HG02981 (cell line): Measurements from ENCODE around the gene EFCC1.
"Not testable (repeated sequence)": the region's sequence is repeated elsewhere in the genome, so short reads cannot be mapped to it uniquely, and the experiment has no call there.

Experiments used
- ATAC-seq: cut with Tn5 transposase; IDR thresholded peaks from one replicate; pipeline ENCODE4 v1.9.1; 2021; ENCODE audit warnings: mild to moderate bottlenecking, moderate library complexity; ENCODE audit not compliant: unreplicated experiment

Gene EFCC1

DNA sequence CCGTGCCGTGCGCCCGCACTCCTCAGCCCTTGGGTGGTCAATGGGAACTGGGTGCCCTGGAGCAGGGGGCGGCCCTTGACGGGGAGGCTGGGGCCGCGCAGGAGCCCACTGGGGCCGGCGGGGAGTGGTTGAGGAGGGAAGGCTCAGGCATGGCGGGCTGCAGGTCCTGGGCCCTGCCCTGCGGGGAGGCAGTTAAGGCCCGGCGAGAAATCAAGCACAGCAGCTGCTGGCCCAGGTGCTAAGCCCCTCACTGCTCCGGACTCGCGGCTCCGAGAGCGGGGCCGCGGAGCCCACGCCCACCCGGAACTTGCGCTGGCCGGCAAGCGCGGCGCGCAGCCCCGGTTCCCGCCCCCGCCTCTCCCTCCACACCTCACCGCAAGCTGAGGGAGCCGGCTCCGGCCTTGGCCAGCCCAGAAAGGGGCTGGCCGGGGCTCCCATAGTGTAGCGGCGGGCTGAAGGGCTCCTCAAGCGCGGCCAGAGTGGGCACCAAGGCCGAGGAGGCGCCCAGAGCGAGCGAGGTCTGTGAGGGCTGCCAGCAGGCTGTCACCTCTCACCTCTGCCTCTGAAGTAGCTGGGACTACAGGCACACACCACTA is 67.3 kb downstream of the EFCC1 start:
- no peak for ATAC-seq

DNA sequence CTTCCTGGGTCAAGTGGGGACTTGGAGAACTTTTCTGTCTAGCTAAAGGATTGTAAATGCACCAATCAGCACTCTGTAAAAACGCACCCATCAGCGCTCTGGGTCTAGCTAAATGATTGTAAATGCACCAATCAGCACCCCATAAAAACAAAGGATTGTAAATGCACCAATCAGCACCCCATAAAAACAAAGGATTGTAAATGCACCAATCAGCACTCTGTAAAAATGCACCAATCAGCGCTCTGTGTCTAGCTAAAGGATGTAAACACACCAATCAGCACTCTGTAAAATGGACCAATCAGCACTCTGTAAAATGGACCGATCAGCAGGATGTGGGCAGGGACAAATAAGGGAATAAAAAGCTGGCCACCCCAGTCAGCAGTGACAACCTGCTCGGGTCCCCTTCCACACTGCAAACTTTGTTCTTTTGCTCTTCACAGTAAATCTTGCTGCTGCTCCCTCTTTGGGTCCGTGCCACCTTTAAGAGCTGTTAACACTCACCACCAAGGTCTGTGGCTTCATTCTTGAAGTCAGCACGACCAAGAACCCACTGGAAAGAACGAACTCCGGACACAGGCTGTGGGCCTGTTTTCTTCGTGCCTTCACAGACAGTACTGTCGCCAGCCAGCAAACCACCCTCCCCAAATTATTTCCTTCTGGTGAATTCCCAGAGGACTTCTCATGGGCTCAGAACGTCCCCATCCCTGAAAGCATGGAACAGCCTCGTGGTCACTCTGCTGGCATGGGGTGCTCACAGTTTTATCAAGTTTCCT is 68.4 kb downstream of the EFCC1 start:
- not testable (repeated sequence) for ATAC-seq

DNA sequence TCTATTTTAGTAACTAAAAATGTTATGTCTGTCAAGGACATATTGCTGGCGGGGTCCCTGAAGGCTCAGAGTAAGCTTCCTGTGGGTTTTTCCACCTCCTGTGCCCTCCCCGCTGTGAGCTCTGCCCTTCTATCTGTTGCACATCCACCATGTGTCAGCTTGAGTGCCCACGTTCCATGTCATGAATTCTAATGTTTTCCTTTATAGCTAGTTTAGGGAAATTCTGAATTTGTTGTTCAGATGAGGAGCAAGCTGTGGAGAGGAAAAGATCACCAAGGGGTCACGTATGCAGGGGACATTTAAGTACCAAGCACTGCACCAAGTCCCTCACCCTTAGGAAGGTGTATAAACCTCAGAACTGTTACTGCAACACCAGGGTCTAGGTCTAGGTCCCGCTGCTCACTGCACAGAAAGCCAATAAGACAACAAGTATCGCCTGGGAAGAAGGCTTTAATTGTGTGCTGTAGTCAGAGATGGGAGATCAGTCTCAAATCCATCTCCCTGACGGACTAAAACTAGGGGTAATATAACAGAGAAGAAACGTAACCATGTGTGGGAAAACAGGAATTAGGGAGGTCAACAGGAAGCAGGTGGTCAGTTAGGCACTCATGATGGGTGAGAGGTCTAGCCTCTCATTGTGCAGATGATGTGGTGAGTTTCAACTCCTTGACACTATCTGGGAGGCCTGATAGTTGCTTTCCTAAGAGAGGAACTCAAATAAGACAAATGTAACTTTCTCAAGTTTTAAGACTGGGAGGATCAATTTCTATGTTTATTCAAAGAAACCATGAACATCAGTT is 69.2 kb downstream of the EFCC1 start:
- no peak for ATAC-seq

DNA sequence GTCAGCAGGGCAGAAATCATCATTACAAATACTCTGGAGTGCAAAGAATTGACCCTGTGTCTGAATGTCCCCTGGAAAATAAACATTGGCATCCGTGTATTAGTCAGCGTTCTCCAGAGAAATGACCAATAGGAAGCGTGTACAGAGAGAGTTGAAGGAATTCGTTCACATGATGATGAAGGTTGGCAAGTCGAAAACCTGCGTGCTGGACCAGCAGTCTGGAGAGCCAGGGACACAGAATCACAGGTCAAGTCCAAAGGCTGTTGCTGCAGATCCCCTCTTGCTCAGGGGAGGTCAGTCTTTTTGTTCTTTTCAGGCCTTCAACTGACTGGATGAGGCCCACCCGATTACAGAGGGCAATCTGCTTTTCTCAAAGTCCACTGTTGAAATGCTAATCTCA is 76.1 kb downstream of the EFCC1 start:
- no peak for ATAC-seq

DNA sequence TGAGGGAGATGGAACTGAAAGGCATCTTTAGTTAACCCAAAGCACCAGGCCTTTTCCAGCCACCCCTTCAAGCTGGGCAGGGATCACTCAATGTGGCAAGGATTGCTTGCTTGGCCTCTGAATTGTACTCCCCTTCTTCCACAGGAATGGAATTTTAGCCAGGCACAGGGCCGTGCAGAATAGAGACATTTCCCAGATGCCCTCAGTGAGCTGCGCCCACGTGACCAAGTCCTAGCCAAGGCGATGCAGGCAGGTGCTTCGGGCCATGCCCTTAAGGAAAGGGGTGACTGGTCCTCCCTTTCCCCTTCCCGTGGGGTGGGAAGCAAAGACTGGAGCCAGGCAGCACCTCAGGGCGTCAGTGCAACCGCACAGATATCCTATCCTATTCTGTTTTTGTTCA is 77.4 kb downstream of the EFCC1 start:
- no peak for ATAC-seq

DNA sequence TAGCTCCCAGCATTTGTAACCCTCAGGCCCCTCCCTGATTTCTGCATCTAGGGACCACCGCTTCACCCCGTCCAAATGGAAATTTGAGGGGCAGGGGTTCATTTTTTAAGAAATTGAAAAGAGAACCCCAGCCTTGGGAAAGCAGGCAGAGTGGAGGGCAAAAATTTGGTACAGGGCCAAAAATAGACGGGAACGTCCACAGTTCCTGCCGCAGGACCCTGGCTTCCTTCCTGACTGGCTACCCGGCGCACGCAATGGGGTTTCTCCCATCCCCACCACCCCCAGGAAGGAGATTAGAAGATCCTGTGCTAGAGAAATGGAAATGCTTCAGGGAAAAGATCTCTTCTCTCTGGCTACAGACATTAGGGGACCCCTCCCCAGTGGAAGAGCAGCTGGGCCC is 80.4 kb downstream of the EFCC1 start:
- ATAC-seq: no peak

DNA sequence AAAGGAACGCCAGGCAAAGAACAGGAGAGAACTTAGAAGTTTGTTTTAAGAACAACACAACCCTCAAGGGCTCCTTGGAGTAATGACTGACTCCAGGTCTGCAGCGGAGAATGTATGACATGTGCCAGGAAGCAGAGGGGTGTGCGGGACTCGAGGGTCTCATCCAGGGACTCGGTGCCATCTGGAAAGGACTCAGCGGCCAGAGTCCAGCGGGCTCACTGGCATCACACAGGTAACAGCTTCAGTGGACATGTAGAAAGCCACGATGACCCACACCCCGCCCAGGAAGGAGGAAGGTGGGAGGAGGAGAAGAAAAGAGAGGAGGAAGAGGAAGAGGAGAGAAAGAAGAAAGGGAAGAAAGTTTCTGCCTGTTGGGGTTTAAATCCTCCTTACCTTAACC is 80.9 kb downstream of the EFCC1 start:
- no peak for ATAC-seq

DNA sequence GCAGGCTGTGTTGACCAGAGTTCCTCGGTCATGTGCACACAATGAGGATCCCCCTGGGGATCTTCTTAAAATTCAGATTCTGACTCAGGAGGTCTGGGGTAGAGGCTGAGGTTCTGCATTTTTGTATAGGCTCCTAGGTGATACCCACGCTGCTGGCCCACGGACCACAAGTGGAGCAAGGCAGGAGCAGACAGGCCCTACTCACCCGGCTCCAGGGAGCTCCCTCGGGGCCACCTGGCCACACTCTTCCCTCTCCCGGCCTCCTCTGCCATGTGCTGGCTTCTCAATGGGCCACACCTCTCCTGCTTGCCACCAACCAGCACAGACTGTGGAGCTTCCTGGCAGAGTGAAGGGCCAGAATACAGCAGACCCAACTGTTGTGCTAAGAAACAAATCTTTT is 83.4 kb downstream of the EFCC1 start:
- ATAC-seq: no peak

DNA sequence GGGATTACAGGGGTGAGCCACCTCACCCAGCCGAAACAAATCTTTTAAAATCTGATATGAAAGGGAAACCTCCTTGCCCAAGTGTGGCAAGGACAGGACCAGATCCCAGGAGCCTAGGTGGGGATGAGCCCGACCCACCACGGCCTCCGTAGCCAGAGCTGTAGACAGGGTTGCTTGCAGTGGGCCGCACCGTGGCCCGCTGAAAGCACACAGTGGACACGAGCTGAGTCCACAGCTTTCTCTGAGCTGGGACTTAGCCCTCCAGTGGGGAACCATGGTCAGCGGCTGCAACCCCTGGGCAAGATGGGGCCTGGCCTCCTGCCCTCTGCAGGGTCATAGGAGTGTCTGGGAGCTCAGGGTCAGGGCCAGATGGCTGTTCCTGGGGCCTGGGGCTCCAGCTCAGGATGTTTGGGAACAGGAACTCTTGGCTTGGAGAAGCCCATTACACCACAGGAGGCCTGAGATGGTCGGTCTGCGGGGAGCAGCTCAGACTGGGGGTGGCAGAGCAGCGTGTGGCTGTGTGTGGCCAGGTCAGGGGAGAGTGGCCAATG is 84.1 kb downstream of the EFCC1 start:
- ATAC-seq: no peak

DNA sequence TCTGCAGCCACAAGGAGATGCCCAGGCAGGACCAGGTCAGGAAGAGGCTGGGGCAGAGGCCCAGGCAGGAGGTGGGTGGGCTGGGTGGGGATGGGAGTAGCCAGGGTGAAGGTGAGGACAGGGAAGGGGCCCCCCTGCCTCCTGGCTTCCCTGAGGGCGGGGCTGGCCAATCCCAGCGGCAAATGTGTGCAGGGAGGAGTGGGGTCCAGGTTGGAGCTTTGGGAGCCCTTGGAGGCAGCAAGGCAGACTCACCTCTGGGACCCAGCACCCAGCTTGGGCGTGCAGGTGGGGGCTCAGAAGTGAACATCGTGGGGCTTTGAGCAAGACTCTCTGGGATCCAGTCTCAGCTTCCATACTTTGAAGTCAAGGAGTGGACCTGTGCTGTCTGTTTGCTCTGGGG is 84.7 kb downstream of the EFCC1 start:
- no peak for ATAC-seq

DNA sequence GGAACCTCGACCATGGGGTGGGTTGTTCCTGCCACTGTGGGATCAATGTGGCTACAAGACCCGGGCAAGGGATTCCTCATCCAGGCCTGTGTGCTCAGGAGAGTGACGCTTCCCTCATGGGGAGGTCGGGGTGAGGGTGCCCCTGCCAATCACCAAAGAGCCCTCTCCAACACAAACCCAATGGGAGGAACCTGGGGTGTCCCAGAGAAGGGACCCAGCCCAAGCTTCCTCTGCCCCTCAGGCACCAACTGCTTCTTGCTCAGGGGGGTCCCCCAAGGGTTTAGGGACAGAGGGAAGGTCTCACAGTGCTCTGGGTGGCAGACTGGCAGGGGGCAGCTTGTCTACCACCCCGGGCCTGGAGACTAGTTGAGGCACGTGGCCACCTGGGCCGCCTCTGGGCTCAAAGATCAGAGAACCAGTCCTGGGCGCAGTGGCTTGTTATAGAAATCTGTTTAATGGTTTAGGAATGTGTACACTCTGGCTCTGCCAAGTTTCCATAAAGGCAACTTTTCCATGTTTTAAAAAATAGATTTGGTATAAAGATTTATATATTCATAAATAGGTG is 86.1 kb downstream of the EFCC1 start:
- ATAC-seq: no peak

DNA sequence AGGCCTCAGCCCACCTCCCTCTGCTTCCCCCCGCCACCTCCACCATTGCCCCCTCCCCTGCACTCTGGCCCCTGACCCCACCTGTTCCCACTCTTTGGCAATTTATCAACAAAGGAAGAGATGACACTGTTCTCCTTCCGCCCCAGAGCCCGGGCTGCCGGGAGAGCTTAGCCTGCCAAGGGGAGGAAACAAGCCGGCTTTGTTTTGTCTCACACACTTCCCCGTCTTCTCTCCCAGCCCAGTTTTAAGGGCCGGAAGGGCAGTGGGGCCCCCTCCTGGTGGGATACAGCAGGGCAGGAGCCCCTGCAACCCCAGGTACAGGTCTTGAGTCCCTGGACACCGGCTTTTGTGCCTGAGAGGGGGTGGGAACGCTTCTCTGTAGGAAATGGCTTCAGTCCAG is 86.8 kb downstream of the EFCC1 start:
- ATAC-seq: peak; percentile 66

DNA sequence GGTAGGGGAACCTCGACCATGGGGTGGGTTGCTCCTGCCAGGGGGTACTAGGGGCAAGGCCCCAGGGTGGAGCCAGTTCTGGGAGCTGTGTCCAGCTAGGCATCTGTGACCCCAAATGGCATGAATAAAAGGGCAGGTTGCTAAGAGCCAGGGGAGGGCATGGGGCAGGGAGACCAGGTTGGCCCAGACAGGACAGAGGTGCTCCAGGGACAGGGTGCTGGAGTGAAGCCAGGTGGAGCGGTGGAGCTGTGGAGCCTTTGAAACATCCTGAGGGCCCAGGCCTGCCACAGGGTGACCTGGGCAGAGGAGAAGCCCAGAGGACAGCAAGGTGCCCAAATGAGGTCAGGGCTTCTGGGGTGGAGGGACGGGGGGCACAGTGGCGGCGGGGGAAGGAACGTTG is 87.2 kb downstream of the EFCC1 start:
- not testable (repeated sequence) for ATAC-seq
